ENCODE measurements around the gene ELL. TPM values are rescaled to one million over a fixed set of nuclear protein-coding genes. Genes with fewer than 3 reads are reported as not detected.
A peak's percentile ranks its signal among the peaks of the same experiment; 100 is the strongest.

ELL gene
- total RNA-seq, 1 experiment from 2014 or later, result 17.0 TPM

- Histone ChIP-seq H3K9ac (ENCODE audit: extremely low read depth, insufficient read length, low read length) (no peak overlapping the region), H3K23me2 (ENCODE audit: insufficient read length, low read depth, low read length, poor library complexity, severe bottlenecking) (no peaks in the 10 kb centered on the region), H3K18ac (ENCODE audit: insufficient read length, low read depth, low read length) (no peak overlapping the region), H2BK5ac (ENCODE audit: insufficient read length, low read length) (no peak overlapping the region), H2AFZ (ENCODE audit: low read length) (no peak overlapping the region), H3K4me2 (ENCODE audit: insufficient read depth, insufficient read length, low read length) (no peak overlapping the region), H3K4me1 (ENCODE audit: insufficient read depth, low read length) (no peaks in the 10 kb centered on the region), H4K91ac (ENCODE audit: insufficient read length, low read depth, low read length) (no peak overlapping the region), H2BK20ac (ENCODE audit: low read depth, low read length, poor library complexity, severe bottlenecking) (no peak overlapping the region), H3K14ac (ENCODE audit: insufficient read depth, low read length) (no peak overlapping the region), H2BK120ac (ENCODE audit: low read depth, low read length, poor library complexity, severe bottlenecking) (no peak overlapping the region), H2BK12ac (ENCODE audit: insufficient read length, low read depth, low read length) (no peak overlapping the region), H3T11ph (ENCODE audit: low read length) (no peak overlapping the region), H4K8ac (replicated peaks; ENCODE audit: insufficient read length, low read depth, low read length) (no peak overlapping the region), H3K56ac (ENCODE audit: insufficient read length, low read depth, low read length) (no peak overlapping the region), H3K79me1 (ENCODE audit: insufficient read depth, low read depth, low read length, poor library complexity, severe bottlenecking) (peaks cover 3% of the 10 kb centered on the region), H2AK5ac (ENCODE audit: insufficient read length, low read length) (no peak overlapping the region), H3K23ac (ENCODE audit: insufficient read length, low read depth, low read length) (no peak overlapping the region), H4K5ac (ENCODE audit: insufficient read length, low read depth, low read length) (no peak overlapping the region), H3K9me3 (ENCODE audit: control insufficient read depth, low read depth, low read length) (no peaks in the 10 kb centered on the region), H3K79me2 (ENCODE audit: insufficient read depth, low read length) (no peaks in the 10 kb centered on the region; the same call in 1 of the 2 replicates), H3K27ac (ENCODE audit: insufficient read length, low read depth, low read length) (no peak overlapping the region), H3K4ac (ENCODE audit: low read depth, low read length) (no peak overlapping the region), H2BK15ac (ENCODE audit: low read depth, low read length) (no peak overlapping the region), H3K27me3 (ENCODE audit: insufficient read depth, low read length) (no peaks in the 10 kb centered on the region), H4K20me1 (ENCODE audit: control insufficient read depth, insufficient read depth, insufficient read length) (peaks cover 3% of the 10 kb centered on the region)
- no peaks in the 10 kb centered on the region for H3K9me3 Mint-ChIP-seq
- peak overlapping the region; percentile 8 to 61 (median 20); a peak in 4 of 7 replicates for H3K27ac Mint-ChIP-seq
- no peaks in the 10 kb centered on the region for H3K36me3 Mint-ChIP-seq (ENCODE audit: insufficient read depth in 1 of 3, low read depth in 3 of 3)
- H3K4me1 Mint-ChIP-seq, result peaks cover 8 to 9% of the 10 kb centered on the region in 2 experiments
- no peaks in the 10 kb centered on the region; the same call in 1 of the 2 replicates for H3K27me3 Mint-ChIP-seq (ENCODE audit: low read depth)
- no CpG with 5 or more reads among the region's 13 CpGs for WGBS (ENCODE audit: extremely low coverage, insufficient read length, low lambda C conversion rate)
- no peak for DNase-seq
- TF ChIP-seq CTCF (conservative IDR thresholded peaks at IDR 0.05), result no peak
- H3K4me3 Mint-ChIP-seq, result no peak overlapping the region
These were observed 20.5 kb downstream of the ELL start for GRCh38 chr19:18501351-18501750.
